ENCODE data around the gene NGDN.
"Not testable (repeated sequence)": the region's sequence is repeated elsewhere in the genome, so short reads cannot be mapped to it uniquely, and the experiment has no call there.

Gene NGDN

DNA sequence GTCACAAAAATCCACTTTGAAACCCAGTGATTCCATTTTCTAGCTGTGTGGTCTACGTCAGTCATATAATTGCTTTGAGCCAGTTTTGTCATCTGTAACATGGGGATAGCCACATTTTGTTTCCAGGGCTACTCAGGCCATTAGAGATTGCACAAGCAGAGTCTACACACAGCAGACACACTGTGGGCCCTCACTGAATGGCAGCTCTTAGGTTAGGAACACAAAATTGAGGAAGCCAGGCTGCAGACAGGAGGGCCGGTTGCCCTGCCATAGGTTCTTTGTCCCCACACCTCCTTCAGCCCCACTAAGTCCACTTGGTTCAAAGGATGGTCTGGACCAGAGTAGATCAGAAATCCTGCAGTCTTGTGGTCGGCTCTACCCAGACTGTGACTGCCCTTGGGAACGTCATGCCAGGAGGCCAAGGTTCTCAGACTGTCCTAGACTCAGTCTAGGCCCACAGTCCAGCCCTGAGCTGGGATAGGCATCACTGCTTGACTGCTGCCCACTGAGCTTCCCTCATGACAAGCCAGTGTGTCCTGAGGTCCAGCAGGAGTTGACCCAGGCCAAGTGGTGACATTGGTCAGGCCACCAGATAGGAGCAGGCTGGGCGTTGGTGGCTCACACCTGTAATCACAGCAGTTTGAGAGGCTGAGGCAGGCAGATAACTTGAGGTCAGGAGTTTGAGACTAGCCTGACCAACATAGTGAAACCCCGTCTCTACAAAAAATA is 30.2 kb upstream of the NGDN start:
- no peak for DNase-seq (ENCODE audit: low read depth)

DNA sequence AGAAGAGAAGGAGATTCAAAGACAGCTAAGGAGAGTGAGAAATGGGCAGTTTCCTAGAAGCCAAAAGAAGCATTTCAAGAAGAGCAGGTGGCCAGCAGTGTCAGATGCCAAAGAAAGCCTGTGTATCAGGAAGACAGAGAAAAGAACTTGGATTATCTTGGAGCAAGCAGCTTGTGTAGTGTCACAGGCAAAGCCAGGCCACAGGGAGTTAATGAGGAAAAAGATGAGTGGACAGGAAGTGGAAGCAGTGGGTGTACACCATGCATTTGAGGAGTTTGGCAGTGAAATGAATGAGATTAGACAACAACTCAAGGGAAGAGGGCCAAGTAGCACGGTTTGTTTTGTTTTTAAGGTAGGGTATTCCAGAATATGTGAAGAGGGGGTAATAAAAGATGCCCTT is 28.4 kb upstream of the NGDN start:
- DNase-seq (ENCODE audit: low read depth), result no peak

DNA sequence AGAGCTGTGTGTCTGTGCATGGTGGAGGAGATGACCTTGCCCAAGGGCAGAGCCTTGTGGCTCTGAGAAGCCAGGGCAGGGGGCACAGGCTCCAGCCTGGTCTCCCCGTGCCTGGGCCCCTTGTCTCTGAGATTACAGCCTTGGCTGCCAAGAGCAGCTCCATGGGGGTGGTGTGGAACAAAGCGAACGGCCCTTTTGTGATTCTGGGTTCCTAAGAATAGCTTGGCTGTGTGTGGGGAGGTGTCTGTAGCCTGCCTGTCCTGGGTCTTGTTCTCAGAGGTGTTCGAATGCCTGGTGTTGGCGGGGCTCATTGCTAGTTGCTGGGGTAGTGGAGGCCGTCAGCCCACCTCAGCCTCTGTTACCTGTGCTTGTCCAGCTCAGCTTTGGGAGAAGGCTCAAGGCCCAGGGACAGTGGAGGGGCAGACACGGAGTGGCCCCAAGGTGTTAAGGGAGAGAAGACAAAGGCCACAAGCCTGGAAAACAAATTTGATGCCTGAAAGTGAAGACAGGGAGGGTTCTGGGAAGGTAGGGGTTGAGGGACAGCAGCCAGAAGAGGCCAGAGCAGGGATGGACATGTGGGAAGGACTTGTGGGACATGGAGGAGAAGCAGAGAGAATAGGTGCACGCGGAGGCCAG is 26.7 kb upstream of the NGDN start:
- no peak for DNase-seq (ENCODE audit: low read depth)

DNA sequence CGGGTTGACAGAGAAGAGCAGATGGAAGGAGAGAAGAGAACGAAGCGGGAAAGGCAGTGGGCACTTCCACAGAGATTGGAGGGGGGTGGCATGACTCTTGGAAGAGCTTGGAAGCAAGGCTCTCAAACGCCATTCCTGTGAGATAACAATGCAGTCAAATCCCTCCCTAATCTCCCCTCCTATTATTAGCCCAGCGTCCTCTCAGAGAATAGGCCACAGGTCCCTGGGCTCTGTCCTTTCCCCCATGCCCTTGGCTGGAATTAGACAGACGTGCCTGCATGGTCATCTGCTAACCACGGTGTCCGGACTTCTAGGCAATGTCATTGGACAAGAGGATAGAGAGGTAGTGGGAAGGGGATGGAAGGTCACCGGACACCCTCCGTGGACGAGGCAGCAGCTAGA is 26.1 kb upstream of the NGDN start:
- DNase-seq (ENCODE audit: low read depth), result no peak

DNA sequence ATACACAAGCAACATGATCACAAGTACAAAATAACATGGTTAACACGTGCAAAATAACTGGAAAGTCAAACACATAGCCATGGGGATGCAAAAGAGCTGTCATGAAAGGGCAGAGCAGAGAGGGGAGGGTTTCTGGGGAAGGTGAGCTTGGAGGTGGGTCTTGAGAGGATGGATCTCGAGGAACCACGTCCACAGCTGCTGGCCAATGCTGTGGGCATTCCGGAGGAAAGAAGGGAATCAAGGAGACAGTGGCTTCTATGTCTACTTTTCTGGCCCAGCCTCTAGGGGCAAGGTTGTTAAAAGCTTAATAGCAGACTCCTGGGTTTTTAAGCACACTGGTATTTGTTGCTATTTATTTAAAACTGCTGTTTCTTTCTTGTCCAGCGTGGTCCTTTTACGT is 25.6 kb upstream of the NGDN start:
- no peak for DNase-seq (ENCODE audit: low read depth)

DNA sequence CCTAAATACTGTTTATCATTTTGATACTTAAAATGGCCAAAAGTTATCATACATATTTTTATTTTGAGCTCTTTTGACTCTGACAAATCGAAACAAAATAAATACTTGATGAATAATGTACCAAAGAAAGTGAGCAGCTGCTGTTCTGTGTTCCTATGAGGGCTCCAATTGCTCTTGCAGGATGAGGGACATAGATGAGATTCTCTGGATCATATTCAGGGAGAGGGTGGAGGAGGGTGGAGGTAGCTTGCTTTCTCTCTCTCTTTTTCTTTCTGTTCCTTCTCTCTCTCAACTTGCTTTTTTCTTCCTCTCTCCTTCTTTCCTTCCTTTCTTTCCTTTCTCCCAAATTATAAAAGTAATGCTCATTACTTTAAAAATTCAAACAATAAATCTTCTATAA is 25.2 kb upstream of the NGDN start:
- DNase-seq (ENCODE audit: low read depth), result no peak

DNA sequence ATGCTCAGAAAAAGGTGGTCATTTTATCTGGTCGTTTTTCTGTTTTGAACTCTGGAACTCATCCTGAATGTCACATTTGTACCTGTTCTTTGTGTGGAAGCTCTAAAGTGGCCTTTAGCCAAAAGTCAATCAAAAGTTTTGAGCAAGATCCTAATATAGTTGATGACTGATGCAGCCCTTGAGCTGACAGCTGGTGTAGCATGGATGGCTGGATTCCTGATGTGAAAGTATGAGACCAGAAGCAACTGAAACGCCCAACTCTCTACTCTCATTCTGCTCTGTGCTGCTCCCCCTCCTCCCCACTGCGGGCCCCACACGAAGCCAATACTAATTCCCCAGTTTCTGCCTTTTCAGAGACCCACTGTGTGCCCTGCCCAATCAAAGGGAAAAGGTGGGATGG is 23.7 kb upstream of the NGDN start:
- no peak for DNase-seq (ENCODE audit: low read depth)

DNA sequence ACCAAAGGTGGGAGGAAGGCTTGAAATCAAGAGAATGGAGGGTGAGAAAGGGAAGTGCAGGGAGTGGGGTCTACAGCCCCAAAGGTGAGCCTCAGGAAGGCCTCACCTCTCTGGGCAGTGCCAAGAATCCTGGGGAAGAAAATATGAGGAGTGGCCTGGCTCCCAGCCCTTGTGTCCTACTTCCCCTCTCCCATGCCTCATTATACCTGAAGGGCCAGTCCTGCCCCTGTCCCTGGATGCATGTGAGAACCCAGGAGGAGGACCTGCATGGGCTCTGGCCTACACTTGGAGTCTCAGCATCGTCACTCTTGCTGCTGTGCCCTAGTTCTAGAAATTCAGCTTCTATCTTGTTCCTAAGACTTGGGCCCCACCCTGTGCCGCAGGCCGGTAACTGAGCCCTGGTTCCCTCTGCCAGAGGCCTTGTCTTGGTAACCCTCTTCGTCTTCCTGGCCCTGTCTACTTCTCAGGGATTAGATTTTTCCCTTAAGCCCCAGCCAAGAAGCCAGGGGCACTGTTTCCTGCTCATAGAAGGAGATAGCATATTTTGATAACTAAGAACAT is 23.1 kb upstream of the NGDN start:
- no peak for DNase-seq (ENCODE audit: low read depth)

DNA sequence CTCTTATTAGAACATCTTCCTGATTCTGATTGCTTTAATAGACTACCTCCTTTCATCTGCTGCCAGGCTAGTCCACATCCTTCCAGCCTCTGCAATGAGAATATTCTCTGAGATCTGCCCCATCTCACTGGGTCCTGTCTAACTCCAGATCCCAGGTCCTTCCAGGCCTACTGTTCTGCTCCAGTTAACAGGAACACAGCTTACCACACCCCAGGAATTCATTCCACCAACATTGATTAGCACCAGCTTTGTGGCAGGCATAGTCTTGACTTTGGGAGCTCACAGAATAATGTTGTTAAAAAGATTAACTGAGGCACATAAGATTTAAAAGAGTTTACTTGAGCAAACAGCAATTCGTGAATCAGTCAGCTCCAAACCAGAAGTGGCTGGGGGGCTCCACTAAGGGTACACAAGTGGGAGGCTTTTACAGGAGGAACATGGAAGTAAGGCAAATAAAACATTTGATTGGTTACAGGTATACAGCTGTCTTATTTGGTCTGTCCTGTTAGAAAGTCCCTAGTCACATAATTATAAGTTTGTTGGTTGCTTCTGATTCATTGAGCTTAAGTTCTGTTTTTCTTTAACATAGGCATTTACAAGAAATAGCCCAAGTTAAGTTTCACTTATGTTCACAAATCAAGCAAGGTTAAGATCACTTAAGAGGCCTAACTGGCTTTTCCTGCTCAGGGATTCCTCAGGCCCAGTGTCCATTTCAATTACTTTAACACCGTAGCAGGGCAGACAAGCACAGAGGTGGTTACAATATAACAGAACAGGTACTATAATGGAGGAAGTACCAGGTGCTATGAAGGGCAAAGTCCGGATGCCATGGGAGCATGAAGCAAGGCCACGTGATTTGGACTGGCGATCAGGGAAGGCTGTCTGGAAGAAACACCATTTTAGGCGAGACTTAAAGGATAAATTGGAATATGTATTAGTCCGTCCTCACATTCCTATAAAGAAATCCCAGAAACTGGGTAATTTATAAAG is 21.8 kb upstream of the NGDN start:
- DNase-seq (ENCODE audit: low read depth), result no peak

DNA sequence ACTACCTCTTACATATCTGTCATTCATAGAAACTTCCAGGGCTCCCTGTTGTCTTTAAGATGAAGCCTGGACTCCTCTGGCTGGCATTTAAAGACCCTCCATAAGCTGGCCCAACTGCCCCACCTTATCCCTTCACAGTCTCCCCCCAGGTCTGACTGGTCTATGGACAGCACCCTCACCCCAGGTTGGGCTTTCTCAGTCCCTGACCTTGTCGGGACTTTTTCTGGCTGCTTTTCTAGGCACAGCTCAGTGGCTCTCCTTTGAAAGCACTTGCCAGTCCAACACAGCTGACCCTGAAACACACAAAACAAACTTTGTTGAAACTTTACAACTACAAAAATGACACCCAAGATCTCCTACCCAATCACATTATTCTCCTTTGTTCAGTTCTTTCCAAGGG is 20.2 kb upstream of the NGDN start:
- DNase-seq (ENCODE audit: low read depth), result no peak

DNA sequence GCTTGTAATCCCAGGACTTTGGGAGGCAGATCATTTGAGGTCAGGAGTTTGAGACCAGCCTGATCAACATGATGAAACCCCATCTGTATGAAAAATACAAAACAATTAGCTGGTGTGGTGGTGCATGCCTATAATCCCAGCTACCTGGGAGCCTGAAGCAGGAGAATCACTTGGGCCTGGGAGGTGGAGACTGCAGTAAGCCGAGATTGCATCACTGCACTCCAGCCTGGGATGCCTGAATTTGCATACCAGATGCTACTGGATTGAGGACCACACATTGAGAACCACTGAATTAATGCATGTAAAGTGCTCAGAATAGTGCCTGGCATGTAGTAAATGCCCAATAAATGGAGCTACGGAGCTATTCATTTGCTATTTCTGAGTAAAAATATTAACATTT is 19.1 kb upstream of the NGDN start:
- no peak for DNase-seq (ENCODE audit: low read depth)

DNA sequence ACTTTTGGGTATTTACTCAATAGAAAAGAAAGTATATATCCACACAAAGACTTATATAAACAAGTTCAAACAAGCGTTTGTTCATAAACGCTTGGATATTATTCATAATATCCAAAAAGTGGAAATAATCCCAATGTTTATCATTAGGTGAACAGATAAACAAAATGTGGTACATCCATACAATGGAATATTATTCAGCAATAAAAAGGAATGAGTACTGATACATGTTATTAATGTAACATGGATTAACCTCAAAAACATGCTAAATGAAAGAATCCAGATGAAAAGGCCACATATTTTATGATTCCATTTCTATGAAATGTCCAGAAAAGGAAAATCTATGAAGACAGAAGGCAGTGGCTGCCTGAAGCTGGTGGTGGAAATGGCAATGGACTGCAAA is 17.3 kb upstream of the NGDN start:
- DNase-seq (ENCODE audit: low read depth), result no peak

DNA sequence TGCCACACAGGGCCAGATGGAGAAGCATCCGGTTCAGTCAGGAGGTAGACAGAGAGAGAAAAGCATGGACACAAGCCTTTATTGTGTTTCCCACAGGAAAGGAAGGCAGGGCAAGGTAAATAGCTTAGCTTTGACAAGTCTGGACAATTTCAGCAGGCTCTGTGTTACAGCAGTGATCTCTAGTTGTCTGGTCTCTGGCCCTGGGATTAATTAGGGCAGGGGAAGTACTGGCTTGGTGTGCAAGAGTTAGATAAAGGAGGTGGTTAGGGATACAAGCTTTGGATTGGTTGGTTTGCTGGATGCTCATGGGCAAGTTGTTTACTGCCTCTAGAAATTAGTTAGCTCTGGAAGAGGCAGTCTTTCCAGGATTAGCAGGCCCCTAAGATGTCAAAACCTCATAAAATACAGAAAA is 15.1 kb upstream of the NGDN start:
- no peak for DNase-seq (ENCODE audit: low read depth)

DNA sequence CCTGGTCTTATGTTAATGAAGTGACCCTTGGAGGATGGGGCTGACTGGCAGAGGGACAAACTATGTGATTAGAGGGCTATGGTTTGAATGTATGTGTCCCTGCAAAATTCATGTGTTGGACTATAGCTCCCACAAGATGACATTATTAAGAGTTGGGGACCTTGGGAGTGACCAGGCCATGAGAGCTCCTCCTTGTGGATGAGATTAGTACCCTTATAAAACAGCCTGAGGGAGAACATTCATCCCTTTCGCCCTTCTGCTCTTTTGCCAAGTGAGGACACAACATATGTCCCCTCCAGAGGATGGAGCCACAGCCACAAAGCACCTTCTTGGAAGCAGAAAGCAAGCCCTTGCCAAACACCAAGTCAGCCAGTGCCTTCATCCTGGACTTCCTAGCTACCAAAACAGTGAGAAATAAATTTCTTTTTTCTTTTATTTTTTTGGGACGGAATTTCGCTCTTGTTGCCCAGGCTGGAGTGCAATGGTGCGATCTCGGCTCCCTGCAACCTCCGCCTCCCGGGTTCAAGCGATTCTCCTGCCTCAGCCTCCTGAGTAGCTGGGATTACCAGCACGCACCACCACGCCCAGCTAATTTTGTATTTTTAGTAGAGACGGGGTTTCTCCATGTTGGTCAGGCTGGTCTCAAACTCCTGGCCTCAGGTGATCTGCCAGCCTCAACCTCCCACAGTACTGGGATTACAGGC is 12.5 kb upstream of the NGDN start:
- not testable (repeated sequence) for DNase-seq (ENCODE audit: low read depth)

DNA sequence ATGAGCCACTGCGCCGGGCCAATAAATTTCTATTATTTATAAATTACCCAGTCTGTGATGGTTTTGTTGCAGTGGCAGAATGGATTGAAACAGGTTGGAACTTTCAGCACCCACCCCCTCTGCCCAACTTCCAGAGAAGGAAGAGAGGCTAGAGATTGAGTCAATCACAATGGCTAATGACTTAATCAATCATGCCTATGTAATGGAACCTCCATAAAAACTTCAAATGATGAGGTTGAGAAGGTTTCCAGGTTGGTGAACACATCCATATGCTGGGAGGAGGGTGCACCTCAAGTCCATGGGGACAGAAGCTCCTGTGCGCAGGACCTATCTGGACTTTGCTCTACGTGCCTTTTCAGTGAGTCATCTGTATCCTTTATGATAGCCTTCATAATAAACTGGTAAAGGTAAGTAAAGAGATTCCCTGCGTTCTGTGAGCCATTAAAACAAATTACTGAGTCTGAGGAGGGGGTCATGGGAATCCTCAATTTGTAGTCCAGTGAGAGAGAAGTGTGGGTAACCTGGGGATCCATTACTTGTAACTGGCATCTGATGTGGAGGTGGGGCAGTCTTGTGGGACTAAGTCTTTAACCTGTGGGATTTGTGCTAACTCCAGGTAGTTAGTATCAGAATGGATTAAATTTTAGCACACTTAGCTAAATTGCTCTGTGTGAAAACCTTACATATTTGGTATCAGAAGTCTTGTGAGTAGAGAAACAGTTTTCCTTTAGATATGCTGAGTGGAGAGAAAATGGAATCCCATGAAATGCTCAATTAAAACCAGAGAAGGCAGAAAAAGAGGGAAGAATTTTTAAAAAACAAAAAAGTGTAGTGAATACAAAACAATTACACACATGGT is 11.7 kb upstream of the NGDN start:
- DNase-seq (ENCODE audit: low read depth), result no peak

DNA sequence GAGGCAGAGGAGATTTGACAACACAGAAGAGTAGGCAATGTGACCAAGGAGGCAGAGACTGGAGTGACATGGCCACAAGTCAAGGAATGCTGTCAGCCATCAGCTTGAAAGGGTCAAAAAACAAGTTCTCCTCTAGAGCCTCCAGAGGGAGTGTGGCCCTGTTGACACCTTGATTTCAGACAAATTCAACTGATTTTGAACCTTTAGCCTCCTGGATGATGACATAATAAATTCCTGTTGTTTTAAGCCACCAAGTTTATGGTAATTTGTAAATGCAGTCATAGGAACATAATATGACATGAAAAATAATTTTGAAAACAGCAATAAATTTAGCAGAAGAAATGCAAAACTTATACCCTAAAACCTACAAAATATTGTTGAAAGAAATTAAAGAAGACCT is 8.5 kb upstream of the NGDN start:
- no peak for DNase-seq (ENCODE audit: low read depth)

DNA sequence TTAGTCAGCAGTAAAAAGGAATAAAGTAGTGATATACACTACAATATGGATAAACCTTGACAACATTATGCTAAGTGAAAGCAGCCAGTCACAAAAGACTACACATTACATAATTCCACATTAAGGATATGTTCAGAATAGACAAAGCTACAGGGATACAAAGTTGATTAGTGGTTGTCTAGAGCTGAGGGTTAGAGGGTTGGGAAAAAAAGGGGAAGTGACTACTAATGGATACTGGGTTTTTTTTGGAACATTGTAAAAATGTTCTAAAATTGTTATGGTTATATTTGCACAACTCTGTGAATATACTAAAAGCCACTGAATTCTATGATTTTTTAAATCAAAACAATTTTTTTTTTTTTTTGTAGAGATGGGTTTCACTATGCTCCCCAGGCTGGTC is 4.8 kb upstream of the NGDN start:
- DNase-seq (ENCODE audit: low read depth), result no peak

DNA sequence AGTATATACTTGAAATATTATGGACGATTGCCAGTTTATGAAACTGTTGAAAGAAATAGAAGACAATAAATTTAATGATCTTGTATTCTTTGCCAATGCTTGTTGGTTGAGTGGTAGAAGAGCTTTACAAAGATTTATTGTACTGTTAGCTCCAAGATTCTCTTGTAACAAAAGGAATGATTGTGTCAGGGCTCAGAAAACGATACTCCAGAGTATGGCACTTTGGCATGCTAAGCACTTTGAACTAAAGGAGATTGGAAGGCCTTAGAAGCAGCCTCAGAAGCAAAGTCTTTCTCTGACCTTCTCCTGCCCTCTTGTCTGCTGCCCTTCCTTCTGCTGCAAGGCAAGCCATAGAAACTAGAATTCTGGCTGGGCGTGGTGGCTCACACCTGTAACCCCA is 4.2 kb upstream of the NGDN start:
- DNase-seq (ENCODE audit: low read depth), result no peak

DNA sequence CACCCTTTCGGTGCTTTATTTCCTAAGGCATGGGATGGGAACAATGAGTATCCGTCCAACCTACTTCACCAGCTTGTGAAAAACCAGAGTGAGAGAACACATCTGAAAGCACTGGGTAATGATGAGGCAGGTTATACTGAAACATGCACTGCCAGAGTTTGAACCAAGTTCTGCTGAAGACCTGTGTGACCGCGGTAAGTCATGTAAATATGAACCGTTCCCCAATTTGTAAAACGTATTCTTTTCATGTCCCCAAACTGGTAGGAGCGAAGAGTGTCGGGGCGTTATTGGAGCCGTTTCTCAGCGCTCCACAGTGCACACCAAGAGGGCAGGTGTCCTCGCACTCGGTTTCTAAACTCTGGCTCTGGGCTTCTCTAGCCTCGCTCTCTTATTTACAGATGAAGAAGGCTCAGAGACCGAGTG is 788 bp upstream of the NGDN start:
- DNase-seq (ENCODE audit: low read depth), result no peak

DNA sequence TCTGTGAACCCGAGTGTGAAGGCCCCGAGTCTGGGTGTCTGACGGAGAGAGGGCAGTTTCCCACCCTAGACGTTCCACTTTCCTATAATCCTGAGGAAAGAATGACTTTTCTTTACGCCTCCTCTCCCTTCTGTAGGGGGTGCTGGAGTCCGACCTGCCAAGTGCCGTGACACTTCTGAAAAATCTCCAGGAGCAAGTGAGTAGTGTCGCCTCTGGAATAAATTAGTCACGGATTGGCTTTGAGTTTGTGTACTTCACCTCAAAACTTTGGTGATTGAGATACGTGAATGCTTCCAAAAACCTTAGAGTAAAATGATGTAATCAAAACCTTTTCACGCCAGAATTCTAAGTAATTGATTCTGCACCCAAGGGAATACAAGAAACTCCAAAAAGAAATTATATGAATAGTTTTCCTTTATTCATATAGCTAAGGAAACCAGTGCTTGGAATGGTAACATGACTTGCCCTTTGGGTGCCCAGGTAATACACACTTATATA is 452 bp downstream of the NGDN start:
- no peak for DNase-seq (ENCODE audit: low read depth)

DNA sequence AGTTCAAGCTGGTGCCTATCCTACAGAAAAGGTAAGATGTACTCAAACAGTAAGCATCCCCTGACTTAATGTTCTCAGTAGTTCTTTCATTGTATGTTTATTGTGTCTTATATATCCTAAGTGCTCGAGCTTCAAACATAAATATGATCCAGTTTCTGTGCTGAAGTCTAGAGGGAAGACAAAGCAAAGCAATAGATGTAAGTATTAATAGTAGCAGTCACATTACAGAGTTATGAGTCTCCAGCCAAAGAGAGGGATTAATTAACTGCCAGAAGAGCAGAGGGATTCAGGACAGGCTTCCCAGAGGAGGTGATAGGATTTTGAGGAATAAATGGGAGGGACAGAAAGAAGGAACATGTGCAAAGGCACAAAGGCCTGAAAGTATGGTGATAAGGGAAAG is 1.4 kb downstream of the NGDN start:
- DNase-seq (ENCODE audit: low read depth), result no peak
